Measurements from ENCODE around the gene FGF8. TPM values are rescaled to one million over a fixed set of nuclear protein-coding genes. Genes with fewer than 3 reads are reported as not detected.

FGF8 gene
- polyA plus RNA-seq, 3 donors: not detected

- H3K4me1 ChIP-seq (ENCODE audit: control insufficient read depth in 1 of 2, insufficient read depth in 2 of 2, low read length in 2 of 2): no peaks in the 10 kb centered on the region
- intact Hi-C loops (cut with micrococcal nuclease): no loop called here
- no peak for DNase-seq
- Mint-ChIP-seq H3K4me1 (no peaks in the 10 kb centered on the region), H3K27ac (no peak overlapping the region), H3K27me3 (ENCODE audit: low read depth in 3 of 3) (peaks cover 0 to 16% (median 8%) of the 10 kb centered on the region in 3 donors), H3K4me3 (no peak overlapping the region), H3K9me3 (no peaks in the 10 kb centered on the region), H3K36me3 (no peaks in the 10 kb centered on the region)
- 97% methylated on average over 4 of the region's 8 CpGs for WGBS (ENCODE audit: insufficient coverage)
- H3K79me2 ChIP-seq (ENCODE audit: insufficient read depth, low read length): no peaks in the 10 kb centered on the region
- no peak overlapping the region for H2AFZ ChIP-seq (ENCODE audit: insufficient read depth, low read depth, low read length, poor library complexity, severe bottlenecking)
- H3K9ac ChIP-seq (ENCODE audit: insufficient read depth, low read length, poor library complexity, severe bottlenecking): no peak overlapping the region
- H3K27ac ChIP-seq (ENCODE audit: low read depth in 1 of 2, low read length in 2 of 2): no peak overlapping the region
- H3K4me2 ChIP-seq (replicated peaks; ENCODE audit: extremely low read depth, low read length, poor library complexity, severe bottlenecking): no peak overlapping the region
- no peaks in the 10 kb centered on the region for H4K20me1 ChIP-seq (ENCODE audit: insufficient read depth, low read length)
- no peaks in the 10 kb centered on the region for H3K36me3 ChIP-seq (replicated peaks in 1 of 2; ENCODE audit: control insufficient read depth in 1 of 2, insufficient read depth in 2 of 2, low read length in 2 of 2)
- no peak overlapping the region for H3K4me3 ChIP-seq (replicated peaks in 1 of 3; ENCODE audit: low read depth in 2 of 3, low read length in 3 of 3)
- no peak for TF ChIP-seq CTCF (IDR thresholded peaks at IDR 0.05)
- no peaks in the 10 kb centered on the region for H3K9me3 ChIP-seq (replicated peaks in 1 of 2; ENCODE audit: control insufficient read depth in 1 of 2, insufficient read depth in 1 of 2, low read length in 2 of 2)
- peaks cover 0 to 7% of the 10 kb centered on the region in 2 donors for H3K27me3 ChIP-seq (ENCODE audit: control insufficient read depth in 2 of 2, insufficient read depth in 2 of 2, low read length in 2 of 2)
Measured at GRCh38 chr10:101725296-101726114, 50.4 kb downstream of the FGF8 start.

GRCh38 chr10:101724446-101724845, 51.5 kb downstream of the FGF8 start:
- TF ChIP-seq CTCF (IDR thresholded peaks at IDR 0.05): no peak
- peaks cover 6 to 21% (median 9%) of the 10 kb centered on the region in 3 donors for H3K27me3 Mint-ChIP-seq (ENCODE audit: low read depth in 3 of 3)
- no peak overlapping the region for H3K4me3 ChIP-seq (replicated peaks in 1 of 3; ENCODE audit: low read depth in 2 of 3, low read length in 3 of 3)
- H3K27me3 ChIP-seq (ENCODE audit: control insufficient read depth in 2 of 2, insufficient read depth in 2 of 2, low read length in 2 of 2): peaks cover 0 to 7% of the 10 kb centered on the region in 2 donors
- no peaks in the 10 kb centered on the region for H3K36me3 ChIP-seq (replicated peaks in 1 of 2; ENCODE audit: control insufficient read depth in 1 of 2, insufficient read depth in 2 of 2, low read length in 2 of 2)
- no peak overlapping the region for H3K4me3 Mint-ChIP-seq
- 92% methylated on average over 2 of the region's 2 CpGs for WGBS (ENCODE audit: insufficient coverage)
- H3K79me2 ChIP-seq (ENCODE audit: insufficient read depth, low read length): no peaks in the 10 kb centered on the region
- H3K9ac ChIP-seq (ENCODE audit: insufficient read depth, low read length, poor library complexity, severe bottlenecking): no peak overlapping the region
- no peaks in the 10 kb centered on the region for H3K4me1 Mint-ChIP-seq
- H4K20me1 ChIP-seq (ENCODE audit: insufficient read depth, low read length): no peaks in the 10 kb centered on the region
- H3K27ac Mint-ChIP-seq: peak overlapping the region in 1 of 7 donors; percentile 60
- no peak overlapping the region for H3K27ac ChIP-seq (ENCODE audit: low read depth in 1 of 2, low read length in 2 of 2)
- H2AFZ ChIP-seq (ENCODE audit: insufficient read depth, low read depth, low read length, poor library complexity, severe bottlenecking): no peak overlapping the region
- peaks cover 0 to 5% (median 0%) of the 10 kb centered on the region in 7 donors for H3K9me3 Mint-ChIP-seq
- no peak for DNase-seq
- no peak overlapping the region for H3K4me2 ChIP-seq (replicated peaks; ENCODE audit: extremely low read depth, low read length, poor library complexity, severe bottlenecking)
- H3K36me3 Mint-ChIP-seq: no peaks in the 10 kb centered on the region
- no peaks in the 10 kb centered on the region for H3K9me3 ChIP-seq (replicated peaks in 1 of 2; ENCODE audit: control insufficient read depth in 1 of 2, insufficient read depth in 1 of 2, low read length in 2 of 2)
- no peaks in the 10 kb centered on the region for H3K4me1 ChIP-seq (ENCODE audit: control insufficient read depth in 1 of 2, insufficient read depth in 2 of 2, low read length in 2 of 2)
- intact Hi-C loops (cut with micrococcal nuclease): no loop called here
